ENCODE results near the gene C1R.

DNA sequence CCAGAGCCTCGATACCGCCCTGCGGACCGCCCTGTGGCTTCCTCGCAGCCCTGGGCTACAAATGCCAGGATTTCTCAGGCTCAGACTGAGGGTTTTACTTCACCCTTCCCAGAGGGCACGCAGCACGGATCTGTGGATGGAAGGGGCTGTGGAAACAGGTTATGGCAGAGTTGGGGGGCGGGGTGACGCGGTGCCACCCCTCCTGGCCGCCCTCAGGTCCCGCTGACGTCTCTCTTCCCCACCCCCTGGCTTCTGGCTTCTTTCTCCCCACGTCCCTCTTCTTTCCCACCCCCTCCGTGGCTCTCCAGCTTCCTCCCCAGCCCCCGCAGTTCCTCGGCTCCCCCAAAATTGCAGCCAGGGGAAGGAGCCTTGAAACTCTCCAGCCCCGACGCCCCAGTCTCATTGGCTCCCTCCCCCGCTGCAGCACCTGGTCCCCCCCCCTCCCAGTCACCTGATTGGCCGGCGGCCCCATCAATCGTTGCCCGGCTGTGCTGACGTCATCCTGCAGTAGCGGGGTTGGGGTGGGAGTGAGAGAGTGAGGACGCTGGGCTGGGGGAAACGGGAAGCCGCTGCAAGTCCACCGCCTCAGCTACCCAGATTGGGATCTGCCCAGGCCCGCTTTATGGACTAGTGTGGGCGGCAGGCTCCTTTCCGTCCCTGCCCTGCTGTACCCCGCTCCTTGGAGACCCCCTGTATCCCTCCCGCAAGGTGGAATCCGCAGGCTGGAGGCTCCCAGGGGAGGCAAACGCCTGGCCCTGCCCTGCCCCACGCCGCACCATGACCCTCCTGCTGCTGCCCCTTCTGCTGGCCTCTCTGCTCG is 37.8 kb upstream of the C1R start, which contains the start of gene CLSTN3:
- no peak for TF ChIP-seq SUZ12 (IDR thresholded peaks at IDR 0.05; ENCODE audit: extremely low read depth, insufficient read depth, insufficient read length)
- no peak for TF ChIP-seq ZNF274 (IDR thresholded peaks at IDR 0.05; ENCODE audit: low read depth, low read length)
- TF ChIP-seq YY1 (IDR thresholded peaks at IDR 0.05; ENCODE audit: insufficient read depth, insufficient read length), result no peak

All from NT2/D1 (cell line).